GM19239 (cell line): ENCODE measurements around the gene CTSC.
A peak's percentile ranks its signal among the peaks of the same experiment; 100 is the strongest.
"Not testable (repeated sequence)": the region's sequence is repeated elsewhere in the genome, so short reads cannot be mapped to it uniquely, and the experiment has no call there.

Experiments
- DNase-seq: peaks from one replicate; pipeline ENCODE4 v3.0.0; 2011; ENCODE audit warnings: low spot score; ENCODE audit not compliant: insufficient read length
- FAIRE-seq: peaks from 2 replicates; lab custom pipeline; 2011; peaks lifted over from hg19 to GRCh38; lab: Jason Lieb, UNC

CTSC gene

GRCh38 chr11:88293931-88294330 is 43.6 kb downstream of the CTSC start:
- DNase-seq (no peak), FAIRE-seq (no peak)

DNA sequence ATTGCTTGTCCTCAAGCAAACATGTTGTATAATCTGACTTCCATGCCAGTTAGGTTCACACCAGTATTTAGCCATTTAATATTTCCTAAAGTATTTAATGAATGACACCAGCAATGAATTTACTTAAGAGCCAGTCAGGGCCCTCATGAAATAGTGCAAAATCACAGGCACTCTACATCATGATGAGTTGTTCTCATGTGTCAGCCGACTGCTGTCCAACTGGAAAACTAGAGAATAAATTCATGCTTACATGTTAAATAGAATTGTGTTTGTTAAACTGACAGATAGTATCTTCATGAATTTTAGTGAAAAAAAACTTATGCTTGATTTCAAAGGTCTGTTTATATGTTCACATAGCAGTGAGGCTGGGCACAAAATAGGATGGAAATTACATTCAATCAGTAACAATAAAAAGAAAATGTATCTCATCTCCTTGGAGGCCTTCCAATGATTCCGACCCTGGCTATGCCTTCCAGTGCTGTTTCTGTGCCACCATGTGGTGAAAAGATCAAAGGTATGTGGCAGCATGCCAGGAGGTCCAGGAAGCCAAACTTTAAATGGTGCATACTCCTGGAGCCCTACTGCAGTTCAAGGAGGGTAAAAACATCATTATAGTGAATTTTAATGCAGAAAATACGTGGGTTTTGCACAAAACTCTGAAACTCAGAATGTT is 45.2 kb downstream of the CTSC start:
- no peak for FAIRE-seq
- no peak for DNase-seq

DNA sequence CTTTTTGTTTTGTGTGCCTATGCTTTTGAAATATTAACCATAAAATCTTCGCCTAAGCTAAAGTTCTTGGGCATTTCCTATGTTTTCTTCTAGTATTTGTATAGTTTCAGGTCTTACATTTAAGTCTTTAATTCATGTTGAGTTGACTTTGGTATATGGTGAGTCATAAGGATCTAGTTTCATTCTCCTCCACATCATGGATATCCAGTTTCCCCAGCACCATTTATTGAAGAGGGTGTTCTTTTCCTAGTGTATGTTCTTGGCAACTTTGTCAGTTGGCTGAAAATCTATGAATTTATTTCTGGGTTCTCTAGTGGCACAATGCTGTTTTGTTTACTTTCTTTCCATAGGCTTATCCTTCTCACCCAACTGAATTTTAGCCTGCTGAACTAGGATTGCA is 49.0 kb downstream of the CTSC start:
- no peak for DNase-seq
- FAIRE-seq = no peak

DNA sequence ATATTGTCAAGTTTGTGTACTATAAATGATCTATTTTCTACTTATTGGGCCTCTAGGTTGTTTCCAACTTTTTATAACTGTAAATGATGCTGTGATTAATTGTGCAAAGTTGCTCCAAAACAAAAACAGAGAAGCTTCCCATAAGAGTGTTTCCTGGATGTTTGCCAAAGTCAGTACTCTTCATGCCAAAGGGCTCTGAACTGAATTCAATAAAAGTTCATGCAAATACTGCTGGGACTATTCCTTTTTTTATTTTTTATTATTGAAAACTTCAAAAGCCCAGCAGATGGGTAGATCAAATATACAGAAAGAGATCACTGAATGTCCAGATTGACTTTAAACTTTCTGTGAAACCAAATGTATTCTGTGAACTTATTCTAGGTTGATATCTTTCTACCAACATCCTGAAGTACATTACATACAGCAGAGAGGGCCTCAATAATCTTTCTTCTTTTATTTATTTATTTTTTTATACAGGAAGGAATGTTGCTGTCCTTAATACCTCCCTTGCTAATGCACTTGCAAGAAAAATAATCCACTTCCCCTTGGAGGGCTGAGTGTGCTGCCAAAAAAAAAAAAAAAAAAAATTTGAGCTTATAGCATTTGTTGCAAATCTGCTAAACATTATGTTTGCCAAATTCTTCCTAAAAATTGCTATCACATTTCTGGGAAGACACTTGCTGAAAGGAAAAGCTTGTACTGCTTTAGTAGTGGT is 53.0 kb downstream of the CTSC start:
- FAIRE-seq = no peak

DNA sequence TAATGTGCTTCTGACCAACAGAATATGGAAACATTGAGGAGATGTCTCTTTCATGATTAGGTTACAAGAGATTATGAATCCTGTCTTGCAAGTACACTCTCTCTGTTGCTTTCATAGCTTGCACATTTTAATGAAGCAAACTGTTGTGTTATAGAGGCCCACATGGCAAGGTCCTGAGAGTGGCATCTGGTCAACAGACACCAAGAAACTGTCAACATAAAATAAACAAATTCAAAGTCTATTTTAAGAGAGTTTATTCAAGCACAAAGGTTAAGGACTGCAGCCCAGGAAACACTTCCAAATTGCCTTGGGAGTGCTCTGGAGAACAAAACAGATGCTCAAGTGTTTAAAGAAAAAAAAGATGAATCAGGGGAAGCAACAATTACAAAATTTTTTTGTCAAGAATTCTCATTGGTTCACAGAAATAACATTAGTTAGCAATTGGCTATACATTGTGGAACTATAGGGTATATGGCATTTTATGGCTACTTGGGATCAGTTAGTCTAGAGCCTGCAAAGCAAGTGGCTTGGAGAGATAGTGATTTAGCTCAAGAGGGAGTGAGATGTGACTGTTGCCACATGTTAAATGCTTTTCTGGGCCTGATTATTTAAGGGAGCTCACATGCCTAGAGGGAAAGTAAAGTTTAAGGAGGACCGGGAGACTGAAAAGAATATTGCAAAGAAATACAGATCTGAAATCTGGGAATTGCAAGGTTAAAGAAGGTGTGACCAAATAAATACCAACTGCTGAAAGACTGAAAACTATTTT is 54.6 kb downstream of the CTSC start:
- FAIRE-seq = no peak
- no peak for DNase-seq

More for the DNA sequence above, 53.0 kb downstream of the CTSC start:
- no peak for DNase-seq

- FAIRE-seq = no peak
- no peak for DNase-seq
Observed at GRCh38 chr11:88281317-88281712, 56.2 kb downstream of the CTSC start.

GRCh38 chr11:88280673-88281316 is 56.7 kb downstream of the CTSC start:
- DNase-seq (no peak), FAIRE-seq (no peak)

GRCh38 chr11:88277349-88277915 is 60.1 kb downstream of the CTSC start:
- FAIRE-seq = no peak
- no peak for DNase-seq

- FAIRE-seq (no peak), DNase-seq (no peak)
Observed at GRCh38 chr11:88275636-88276035, 61.9 kb downstream of the CTSC start.

DNA sequence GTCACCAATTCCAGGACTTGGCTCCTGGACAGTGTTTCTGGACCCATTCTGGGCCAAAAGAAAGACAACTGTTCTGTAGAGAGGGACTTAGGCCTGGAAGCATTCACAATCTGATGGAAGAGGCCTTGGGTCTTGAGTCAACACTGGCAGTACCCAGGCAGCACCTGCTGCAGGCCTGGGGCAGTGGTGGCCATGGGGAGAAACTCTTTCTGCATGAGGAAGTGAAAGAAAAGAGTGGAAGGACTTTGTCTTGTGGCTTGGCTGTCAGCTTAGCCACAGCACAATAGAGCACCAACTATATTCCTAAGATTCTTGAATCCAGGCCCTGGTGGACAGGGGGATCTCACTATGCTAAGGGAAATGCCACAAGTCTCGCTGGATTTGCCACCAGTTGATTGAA is 70.6 kb downstream of the CTSC start:
- FAIRE-seq (peak; percentile 65), DNase-seq (no peak)

GRCh38 chr11:88266157-88266556 is 71.4 kb downstream of the CTSC start:
- DNase-seq (no peak), FAIRE-seq (no peak)

DNA sequence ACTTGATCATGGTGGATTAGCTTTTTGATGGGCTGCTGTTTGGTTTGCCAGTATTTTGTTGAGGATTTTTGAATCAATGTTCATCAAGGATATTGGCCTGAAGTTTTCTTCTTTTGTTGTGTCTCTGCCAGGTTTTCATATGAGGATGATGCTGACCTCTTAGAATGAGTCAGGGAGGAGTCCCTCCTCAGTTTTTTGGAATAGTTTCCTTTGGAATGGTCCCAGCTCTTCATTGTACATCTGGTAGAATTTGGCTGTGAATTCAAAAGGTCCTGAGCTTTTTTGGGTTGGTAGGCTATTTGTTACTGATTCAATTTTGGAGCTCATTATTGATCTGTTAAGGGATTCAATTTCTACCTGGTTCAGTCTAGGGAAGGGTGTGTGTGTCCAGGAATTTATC is 78.1 kb downstream of the CTSC start:
- FAIRE-seq (no peak), DNase-seq (no peak)

- no peak for DNase-seq
- no peak for FAIRE-seq
Observed at GRCh38 chr11:88252208-88252607, 85.3 kb downstream of the CTSC start.

GRCh38 chr11:88250566-88251242 is 86.8 kb downstream of the CTSC start:
- FAIRE-seq (no peak), DNase-seq (no peak)

- DNase-seq (no peak), FAIRE-seq (no peak)
Observed at GRCh38 chr11:88249706-88250105, 87.8 kb downstream of the CTSC start.

DNA sequence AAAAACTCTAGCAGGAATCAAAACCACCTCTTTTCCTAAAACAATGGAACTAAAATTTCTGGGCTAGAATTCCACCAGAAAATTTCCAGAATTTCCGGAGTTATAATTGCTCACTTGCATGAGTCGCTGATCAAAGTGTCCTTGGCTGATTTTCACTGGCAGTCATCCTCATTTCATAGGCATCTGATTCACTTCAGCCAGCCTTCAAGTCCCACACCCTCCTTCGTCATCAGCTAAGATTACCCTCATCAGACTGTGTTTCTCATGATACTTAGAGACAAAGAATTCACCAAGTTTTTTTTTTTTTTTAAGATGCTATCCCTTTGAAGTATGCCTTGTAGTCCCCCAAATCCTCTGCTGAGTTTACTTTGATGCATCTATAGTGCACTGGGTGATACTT is 90.8 kb downstream of the CTSC start:
- FAIRE-seq (no peak), DNase-seq (no peak)

- FAIRE-seq, DNase-seq: not testable (repeated sequence)
Observed at GRCh38 chr11:88245576-88245975, 92.0 kb downstream of the CTSC start.
